ENCODE data around the gene GATD1.

GATD1 gene

DNA sequence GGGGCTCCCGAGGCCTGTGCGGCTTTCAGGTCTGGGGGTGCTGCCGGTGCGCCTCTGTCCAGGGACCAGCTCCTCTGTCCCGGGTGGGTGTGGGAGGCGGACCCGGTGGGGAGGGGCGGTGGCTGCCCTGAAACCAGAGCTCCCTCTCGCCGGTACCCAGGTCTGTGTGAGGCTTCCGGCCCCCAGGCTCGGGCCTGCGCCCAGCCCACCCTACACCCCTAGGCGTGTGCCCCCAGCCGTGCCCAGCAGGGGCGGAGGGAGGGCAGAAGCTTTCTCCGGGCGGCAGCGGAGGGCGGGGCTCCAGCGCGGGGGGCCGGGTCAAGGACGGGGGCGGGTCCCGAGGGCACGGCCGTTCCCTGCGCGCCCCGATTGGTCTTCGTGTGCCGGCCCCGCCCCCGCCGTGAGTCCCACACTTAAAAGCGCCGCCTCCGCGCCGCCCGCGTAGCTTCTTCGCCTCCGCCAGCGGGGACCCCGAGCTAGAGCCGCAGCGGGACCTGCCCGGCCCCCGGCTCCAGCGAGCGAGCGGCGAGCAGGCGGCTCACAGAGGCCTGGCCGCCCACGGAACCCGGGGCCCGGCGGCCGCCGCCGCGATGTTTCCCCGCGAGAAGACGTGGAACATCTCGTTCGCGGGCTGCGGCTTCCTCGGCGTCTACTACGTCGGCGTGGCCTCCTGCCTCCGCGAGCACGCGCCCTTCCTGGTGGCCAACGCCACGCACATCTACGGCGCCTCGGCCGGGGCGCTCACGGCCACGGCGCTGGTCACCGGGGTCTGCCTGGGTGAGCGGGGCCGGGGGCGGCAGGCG is 42.0 kb upstream of the GATD1 start (continued):
- no peak for TF ChIP-seq ZNF138 (tag by site-specific recombination; IDR thresholded peaks at IDR 0.05; ENCODE audit: borderline replicate concordance)
- TF ChIP-seq KLF9 (tag by site-specific recombination; IDR thresholded peaks at IDR 0.05; ENCODE audit: low read depth), result peak; percentile 73
- TF ChIP-seq, protein P1, sequence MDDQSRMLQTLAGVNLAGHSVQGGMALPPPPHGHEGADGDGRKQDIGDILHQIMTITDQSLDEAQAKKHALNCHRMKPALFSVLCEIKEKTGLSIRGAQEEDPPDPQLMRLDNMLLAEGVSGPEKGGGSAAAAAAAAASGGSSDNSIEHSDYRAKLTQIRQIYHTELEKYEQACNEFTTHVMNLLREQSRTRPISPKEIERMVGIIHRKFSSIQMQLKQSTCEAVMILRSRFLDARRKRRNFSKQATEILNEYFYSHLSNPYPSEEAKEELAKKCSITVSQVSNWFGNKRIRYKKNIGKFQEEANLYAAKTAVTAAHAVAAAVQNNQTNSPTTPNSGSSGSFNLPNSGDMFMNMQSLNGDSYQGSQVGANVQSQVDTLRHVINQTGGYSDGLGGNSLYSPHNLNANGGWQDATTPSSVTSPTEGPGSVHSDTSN (CRISPR knock-in tag; IDR thresholded peaks at IDR 0.05), result peak; percentile 37; the same call in 1 of the 2 replicates
- TF ChIP-seq ZNF133 (tag by site-specific recombination; IDR thresholded peaks at IDR 0.05), result no peak
- peak; percentile 49 for TF ChIP-seq EGR2 (tag by site-specific recombination; IDR thresholded peaks at IDR 0.05; ENCODE audit: low read depth)
- no peak for TF ChIP-seq YY2 (tag by site-specific recombination; IDR thresholded peaks at IDR 0.05)
- peak; percentile 55; the same call in 1 of the 2 replicates for TF ChIP-seq KLF8 (tag by site-specific recombination; IDR thresholded peaks at IDR 0.05)
- no peak for TF ChIP-seq GLI2 (tag by site-specific recombination; IDR thresholded peaks at IDR 0.05; ENCODE audit: borderline replicate concordance, low read depth)
- TF ChIP-seq ZNF426 (tag by site-specific recombination; IDR thresholded peaks at IDR 0.05), result no peak
- TF ChIP-seq GLIS1 (tag by site-specific recombination; IDR thresholded peaks at IDR 0.05), result peak; percentile 88
- TF ChIP-seq ZNF140 (tag by site-specific recombination; IDR thresholded peaks at IDR 0.05), result no peak
- TF ChIP-seq KLF10 (tag by site-specific recombination; IDR thresholded peaks at IDR 0.05), result peak; percentile 97
- TF ChIP-seq ZSCAN23 (tag by site-specific recombination; IDR thresholded peaks at IDR 0.05), result no peak
- TF ChIP-seq, protein P2, sequence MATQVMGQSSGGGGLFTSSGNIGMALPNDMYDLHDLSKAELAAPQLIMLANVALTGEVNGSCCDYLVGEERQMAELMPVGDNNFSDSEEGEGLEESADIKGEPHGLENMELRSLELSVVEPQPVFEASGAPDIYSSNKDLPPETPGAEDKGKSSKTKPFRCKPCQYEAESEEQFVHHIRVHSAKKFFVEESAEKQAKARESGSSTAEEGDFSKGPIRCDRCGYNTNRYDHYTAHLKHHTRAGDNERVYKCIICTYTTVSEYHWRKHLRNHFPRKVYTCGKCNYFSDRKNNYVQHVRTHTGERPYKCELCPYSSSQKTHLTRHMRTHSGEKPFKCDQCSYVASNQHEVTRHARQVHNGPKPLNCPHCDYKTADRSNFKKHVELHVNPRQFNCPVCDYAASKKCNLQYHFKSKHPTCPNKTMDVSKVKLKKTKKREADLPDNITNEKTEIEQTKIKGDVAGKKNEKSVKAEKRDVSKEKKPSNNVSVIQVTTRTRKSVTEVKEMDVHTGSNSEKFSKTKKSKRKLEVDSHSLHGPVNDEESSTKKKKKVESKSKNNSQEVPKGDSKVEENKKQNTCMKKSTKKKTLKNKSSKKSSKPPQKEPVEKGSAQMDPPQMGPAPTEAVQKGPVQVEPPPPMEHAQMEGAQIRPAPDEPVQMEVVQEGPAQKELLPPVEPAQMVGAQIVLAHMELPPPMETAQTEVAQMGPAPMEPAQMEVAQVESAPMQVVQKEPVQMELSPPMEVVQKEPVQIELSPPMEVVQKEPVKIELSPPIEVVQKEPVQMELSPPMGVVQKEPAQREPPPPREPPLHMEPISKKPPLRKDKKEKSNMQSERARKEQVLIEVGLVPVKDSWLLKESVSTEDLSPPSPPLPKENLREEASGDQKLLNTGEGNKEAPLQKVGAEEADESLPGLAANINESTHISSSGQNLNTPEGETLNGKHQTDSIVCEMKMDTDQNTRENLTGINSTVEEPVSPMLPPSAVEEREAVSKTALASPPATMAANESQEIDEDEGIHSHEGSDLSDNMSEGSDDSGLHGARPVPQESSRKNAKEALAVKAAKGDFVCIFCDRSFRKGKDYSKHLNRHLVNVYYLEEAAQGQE (tag by site-specific recombination; IDR thresholded peaks at IDR 0.05), result 0 out of 2 replicates have a peak, but pooled peaks have one; percentile 16
- TF ChIP-seq, protein P3, sequence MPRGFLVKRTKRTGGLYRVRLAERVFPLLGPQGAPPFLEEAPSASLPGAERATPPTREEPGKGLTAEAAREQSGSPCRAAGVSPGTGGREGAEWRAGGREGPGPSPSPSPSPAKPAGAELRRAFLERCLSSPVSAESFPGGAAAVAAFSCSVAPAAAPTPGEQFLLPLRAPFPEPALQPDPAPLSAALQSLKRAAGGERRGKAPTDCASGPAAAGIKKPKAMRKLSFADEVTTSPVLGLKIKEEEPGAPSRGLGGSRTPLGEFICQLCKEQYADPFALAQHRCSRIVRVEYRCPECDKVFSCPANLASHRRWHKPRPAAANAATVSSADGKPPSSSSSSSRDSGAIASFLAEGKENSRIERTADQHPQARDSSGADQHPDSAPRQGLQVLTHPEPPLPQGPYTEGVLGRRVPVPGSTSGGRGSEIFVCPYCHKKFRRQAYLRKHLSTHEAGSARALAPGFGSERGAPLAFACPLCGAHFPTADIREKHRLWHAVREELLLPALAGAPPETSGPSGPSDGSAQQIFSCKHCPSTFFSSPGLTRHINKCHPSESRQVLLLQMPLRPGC (tag by site-specific recombination; IDR thresholded peaks at IDR 0.05), result no peak
- TF ChIP-seq ZNF549 (tag by site-specific recombination; IDR thresholded peaks at IDR 0.05), result no peak
- TF ChIP-seq GLIS2 (tag by site-specific recombination; IDR thresholded peaks at IDR 0.05), result peak; percentile 92
- peak; percentile 72 for TF ChIP-seq SP3 (tag by site-specific recombination; IDR thresholded peaks at IDR 0.05)
- no peak for TF ChIP-seq ZNF37A (tag by site-specific recombination; IDR thresholded peaks at IDR 0.05)
- TF ChIP-seq, protein P4, sequence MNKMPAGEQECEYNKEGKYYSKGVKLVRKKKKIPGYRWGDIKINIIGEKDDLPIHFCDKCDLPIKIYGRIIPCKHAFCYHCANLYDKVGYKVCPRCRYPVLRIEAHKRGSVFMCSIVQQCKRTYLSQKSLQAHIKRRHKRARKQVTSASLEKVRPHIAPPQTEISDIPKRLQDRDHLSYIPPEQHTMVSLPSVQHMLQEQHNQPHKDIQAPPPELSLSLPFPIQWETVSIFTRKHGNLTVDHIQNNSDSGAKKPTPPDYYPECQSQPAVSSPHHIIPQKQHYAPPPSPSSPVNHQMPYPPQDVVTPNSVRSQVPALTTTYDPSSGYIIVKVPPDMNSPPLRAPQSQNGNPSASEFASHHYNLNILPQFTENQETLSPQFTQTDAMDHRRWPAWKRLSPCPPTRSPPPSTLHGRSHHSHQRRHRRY (tag by site-specific recombination; IDR thresholded peaks at IDR 0.05), result no peak
- TF ChIP-seq, protein P5, sequence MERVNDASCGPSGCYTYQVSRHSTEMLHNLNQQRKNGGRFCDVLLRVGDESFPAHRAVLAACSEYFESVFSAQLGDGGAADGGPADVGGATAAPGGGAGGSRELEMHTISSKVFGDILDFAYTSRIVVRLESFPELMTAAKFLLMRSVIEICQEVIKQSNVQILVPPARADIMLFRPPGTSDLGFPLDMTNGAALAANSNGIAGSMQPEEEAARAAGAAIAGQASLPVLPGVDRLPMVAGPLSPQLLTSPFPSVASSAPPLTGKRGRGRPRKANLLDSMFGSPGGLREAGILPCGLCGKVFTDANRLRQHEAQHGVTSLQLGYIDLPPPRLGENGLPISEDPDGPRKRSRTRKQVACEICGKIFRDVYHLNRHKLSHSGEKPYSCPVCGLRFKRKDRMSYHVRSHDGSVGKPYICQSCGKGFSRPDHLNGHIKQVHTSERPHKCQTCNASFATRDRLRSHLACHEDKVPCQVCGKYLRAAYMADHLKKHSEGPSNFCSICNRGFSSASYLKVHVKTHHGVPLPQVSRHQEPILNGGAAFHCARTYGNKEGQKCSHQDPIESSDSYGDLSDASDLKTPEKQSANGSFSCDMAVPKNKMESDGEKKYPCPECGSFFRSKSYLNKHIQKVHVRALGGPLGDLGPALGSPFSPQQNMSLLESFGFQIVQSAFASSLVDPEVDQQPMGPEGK (tag by site-specific recombination; IDR thresholded peaks at IDR 0.05), result peak; percentile 69
- TF ChIP-seq ZNF423 (tag by site-specific recombination; IDR thresholded peaks at IDR 0.05), result peak; percentile 89
- no peak for TF ChIP-seq SCRT2 (tag by site-specific recombination; IDR thresholded peaks at IDR 0.05)
- peak; percentile 30; the same call in 1 of the 2 replicates for TF ChIP-seq ZNF660 (tag by site-specific recombination; IDR thresholded peaks at IDR 0.05)
- TF ChIP-seq KLF1 (tag by site-specific recombination; IDR thresholded peaks at IDR 0.05), result peak; percentile 78
- TF ChIP-seq ZNF274 (IDR thresholded peaks at IDR 0.05; ENCODE audit: low read length), result no peak
- TF ChIP-seq ZNF274 (tag by site-specific recombination; IDR thresholded peaks at IDR 0.05; ENCODE audit: borderline replicate concordance), result no peak

All from HEK293 (cell line).